OCI-LY1 (cell line): ENCODE measurements around the gene TRIM10.

Experiments used
- EZH2 ChIP-seq: fragments of 200-600 bp; sonication (generic), shearing (Covaris generic); IDR thresholded peaks from 2 replicates; pipeline ENCODE4 v1.8.0; 2017; ENCODE audit warnings: borderline replicate concordance, mixed run types, mild to moderate bottlenecking, antibody characterized with exemption, low read length, moderate library complexity, mixed read lengths
- TF ChIP-seq, protein P1 (sequence below): fragments of 200-600 bp; sonication (generic), shearing (Covaris generic); IDR thresholded peaks from 2 replicates; pipeline ENCODE4 v1.5.1; 2017; ENCODE audit warnings: mild to moderate bottlenecking, antibody characterized with exemption, low read length, moderate library complexity, mixed read lengths

DNA sequence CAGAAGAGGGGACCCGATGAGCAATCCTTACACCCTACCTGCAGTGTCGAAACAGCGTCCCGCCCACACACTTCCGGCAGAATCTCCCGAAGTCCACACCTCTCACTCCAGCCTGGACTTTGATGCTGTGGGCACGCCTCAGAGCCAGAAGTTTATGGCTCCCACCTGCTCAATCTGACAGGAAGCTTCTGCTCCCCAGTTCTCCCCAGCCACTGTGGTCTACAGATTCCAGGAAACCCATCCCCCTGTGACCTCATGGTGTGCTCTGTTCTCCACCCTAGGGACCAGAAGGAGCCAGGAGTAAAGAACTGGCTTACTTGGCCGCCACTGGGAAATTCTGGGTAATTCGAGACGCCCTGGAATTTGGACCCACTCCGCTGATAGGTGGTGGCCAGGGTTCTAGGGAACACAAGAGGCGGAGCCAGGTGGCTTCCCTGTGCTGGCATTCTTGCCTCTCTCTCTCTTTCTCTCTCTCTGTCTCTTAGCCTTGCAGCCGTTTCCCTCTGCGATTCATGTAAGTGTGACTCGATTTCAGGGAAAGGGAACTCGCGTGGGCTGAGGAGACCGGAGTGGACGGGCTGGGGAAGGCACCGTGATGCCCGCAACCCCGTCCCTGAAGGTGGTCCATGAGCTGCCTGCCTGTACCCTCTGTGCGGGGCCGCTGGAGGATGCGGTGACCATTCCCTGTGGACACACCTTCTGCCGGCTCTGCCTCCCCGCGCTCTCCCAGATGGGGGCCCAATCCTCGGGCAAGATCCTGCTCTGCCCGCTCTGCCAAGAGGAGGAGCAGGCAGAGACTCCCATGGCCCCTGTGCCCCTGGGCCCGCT, 2.3 kb upstream of the TRIM10 start, which contains the start of gene TRIM15:
- TF ChIP-seq, protein P1, sequence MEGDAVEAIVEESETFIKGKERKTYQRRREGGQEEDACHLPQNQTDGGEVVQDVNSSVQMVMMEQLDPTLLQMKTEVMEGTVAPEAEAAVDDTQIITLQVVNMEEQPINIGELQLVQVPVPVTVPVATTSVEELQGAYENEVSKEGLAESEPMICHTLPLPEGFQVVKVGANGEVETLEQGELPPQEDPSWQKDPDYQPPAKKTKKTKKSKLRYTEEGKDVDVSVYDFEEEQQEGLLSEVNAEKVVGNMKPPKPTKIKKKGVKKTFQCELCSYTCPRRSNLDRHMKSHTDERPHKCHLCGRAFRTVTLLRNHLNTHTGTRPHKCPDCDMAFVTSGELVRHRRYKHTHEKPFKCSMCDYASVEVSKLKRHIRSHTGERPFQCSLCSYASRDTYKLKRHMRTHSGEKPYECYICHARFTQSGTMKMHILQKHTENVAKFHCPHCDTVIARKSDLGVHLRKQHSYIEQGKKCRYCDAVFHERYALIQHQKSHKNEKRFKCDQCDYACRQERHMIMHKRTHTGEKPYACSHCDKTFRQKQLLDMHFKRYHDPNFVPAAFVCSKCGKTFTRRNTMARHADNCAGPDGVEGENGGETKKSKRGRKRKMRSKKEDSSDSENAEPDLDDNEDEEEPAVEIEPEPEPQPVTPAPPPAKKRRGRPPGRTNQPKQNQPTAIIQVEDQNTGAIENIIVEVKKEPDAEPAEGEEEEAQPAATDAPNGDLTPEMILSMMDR, result no peak
- no peak for TF ChIP-seq EZH2
